HG02642 (cell line): Measurements from ENCODE around the gene TRAPPC2L.

Source experiments
- ATAC-seq: cut with Tn5 transposase; IDR thresholded peaks from one replicate; pipeline ENCODE4 v1.9.1; 2021; ENCODE audit warnings: mild to moderate bottlenecking; ENCODE audit not compliant: unreplicated experiment, poor library complexity

The TRAPPC2L gene

DNA sequence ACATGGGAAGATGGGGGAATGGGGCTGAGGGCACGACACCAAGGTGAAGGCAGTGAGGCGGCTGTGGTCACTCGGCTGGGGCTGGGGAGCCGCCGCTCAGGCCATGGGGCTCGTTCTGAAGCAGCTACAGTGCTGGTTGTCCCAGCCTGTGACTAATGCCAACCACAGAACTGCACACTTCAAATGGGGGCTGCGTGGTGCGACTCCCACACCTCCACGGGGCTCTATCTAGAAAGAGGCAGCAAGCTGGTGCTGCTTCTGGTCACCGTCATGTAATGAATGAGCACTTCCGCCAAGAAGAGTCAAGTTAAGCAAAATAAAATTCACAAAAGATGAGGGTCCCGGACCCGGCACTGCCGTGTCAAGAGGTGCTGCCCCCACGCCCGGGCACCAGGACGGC is 20.1 kb upstream of the TRAPPC2L start:
- ATAC-seq, result no peak

DNA sequence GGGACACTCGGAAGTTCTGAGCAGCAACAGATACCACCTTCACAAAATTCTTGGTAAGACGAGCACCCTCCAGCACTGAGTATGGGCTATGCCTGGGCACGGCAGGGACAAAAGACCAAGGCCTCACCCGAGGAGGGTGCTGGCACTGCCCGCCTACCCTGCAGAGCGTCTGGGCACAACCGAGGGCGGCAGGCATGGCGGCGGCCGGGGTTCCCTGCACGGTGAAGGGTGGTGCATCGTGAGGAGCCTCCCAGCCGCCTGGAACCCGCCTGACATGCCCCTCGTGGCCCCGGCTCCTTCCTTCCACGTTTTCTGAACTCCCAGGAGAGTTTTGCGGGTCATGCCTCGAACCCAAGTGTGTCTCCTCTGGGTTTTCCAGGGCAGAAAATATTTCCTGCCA is 19.1 kb upstream of the TRAPPC2L start:
- ATAC-seq, result no peak

DNA sequence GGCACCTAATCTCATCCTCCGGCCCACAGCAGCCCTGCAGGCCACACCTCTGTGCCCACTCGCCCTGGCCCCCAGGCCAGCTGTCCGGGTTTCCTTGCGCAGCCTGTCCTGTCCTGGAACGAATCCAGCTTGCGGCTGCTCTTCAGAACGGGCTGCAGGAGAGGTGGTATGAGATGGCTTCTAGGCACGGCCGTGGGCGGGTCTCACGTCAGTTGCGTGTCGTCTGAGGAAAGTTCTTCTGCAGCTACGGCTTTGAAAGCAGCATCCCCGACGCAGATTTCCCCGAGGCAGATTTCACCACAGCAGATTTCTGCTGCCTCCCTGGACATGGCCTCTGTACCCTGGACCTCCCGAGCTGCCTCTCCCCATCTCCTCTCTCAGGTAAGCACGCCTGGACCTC is 18.4 kb upstream of the TRAPPC2L start:
- ATAC-seq, result no peak

DNA sequence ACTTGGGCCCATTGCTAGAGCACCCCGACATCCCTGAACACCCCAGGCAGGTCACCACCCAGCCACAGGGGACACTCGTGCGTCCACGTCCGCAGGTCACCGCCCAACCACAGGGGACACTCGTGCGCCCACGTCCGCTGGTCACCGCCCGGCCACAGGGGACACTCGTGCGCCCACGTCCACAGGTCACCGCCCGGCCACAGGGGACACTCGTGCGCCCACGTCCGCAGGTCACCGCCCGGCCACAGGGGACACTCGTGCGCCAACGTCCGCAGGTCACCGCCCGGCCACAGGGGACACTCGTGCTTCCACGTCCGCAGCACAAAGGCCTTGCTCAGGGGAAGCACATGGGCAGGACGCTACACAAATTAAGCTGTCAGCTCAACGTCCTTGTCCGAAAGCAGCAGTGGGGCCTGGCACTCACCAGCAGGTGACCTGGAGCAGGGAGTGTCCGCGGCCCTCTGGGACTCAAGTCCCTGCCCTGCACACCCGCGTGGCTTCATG is 17.8 kb upstream of the TRAPPC2L start:
- no peak for ATAC-seq

DNA sequence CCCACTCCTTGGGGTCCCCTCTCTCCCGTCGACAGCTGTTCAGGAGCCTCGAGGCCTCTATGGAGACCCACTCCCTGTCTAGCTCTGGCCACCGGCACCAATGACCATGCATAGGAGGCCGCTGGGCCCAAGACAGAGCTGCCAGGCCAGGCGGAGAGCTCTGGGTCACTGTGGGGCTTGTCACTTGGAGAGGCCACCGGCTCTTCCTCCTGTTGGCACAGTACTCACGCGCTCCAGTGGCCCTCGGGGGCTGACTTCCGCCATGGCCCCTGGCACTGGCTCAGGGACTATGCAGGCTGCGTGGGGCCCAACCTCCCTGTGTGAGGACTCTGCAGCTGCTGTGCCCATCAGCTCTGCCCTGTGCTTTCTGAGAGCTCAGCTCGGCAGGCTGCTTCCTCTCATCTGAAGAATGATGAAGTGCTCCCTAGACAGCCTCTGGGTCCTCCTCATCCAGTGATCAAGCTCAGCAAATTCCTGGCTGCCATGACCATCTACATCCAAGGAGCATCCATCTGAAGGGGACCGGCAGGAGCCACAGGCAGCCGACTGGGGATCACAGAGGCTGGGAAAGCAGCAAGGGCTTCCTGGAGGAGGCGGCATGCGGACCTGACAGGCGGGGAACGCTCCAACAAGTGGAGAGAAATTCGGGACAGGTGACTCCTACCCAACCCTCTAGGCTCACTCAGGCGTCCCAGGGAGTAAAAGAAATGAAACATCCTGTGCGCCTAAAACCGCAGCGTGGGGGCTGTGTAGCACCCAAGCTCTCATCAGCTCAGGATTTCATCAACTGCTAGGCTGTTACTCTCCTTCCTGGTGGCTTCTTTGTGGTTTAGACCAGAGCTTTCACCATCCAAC is 17.0 kb upstream of the TRAPPC2L start:
- no peak for ATAC-seq

GRCh38 chr16:88840600-88841215 is 16.2 kb upstream of the TRAPPC2L start:
- ATAC-seq, result no peak

- ATAC-seq, result no peak
Measured at GRCh38 chr16:88841521-88842307, 15.2 kb upstream of the TRAPPC2L start.

DNA sequence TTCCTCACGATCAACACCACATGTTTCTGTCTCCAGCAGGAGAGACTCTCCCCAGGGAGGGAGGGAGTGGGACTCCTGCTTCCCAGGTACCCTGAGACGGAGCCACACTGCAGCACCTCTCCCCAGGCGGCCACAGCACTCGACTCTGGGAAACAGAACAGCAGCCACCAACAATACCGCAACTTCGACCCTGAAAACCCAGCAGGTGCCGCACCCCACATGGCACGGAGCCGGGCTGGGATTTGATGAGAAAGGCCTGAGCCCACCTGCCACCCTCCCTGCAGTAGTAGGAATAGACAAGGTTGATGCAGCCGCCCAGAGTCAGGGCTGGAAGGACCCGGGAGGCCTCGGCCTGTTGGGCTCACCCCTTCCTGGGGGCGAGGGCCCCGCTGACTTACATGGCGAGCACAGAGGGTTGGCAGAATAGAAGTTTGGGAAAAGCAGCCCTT is 14.6 kb upstream of the TRAPPC2L start:
- ATAC-seq, result no peak

- no peak for ATAC-seq
Measured at GRCh38 chr16:88842806-88843205, 14.1 kb upstream of the TRAPPC2L start.

- no peak for ATAC-seq
Measured at GRCh38 chr16:88843256-88843655, 13.7 kb upstream of the TRAPPC2L start.

GRCh38 chr16:88844419-88845036 is 12.4 kb upstream of the TRAPPC2L start:
- no peak for ATAC-seq

GRCh38 chr16:88846088-88846487 is 10.8 kb upstream of the TRAPPC2L start:
- ATAC-seq, result no peak

GRCh38 chr16:88847654-88848053 is 9.3 kb upstream of the TRAPPC2L start:
- no peak for ATAC-seq

GRCh38 chr16:88848557-88848956 is 8.4 kb upstream of the TRAPPC2L start:
- ATAC-seq, result no peak

DNA sequence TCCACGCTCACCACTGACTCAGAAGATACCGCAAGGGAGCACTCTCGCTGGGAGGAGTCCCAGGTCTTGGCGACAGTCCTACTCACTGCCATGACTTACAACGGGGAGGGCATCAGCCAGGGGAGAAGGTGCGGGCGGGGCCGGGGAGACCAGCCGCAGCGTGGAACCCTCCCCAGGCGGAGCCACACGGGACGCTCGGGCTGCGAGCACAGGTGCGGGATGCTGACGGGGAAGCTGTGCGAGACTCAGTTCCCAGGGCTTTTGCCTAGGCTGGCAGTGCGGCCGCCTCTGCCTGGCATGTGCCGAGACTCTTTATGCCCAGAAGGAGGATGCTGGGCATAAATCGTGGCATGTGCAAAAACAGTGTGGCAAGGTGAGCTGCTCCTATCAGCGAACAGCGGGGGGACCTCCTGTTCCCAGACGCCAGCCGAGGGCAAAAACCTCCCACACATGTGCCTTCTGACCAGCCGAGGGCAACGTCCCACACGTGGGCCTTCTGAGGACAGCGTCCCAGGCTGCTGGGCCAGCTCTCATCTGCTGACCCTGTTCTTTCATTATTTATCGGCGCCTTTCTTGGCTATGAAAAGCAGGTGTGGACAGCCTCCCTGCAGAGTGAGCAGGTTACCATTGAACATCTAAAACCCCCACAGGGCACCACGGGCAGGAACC is 6.3 kb upstream of the TRAPPC2L start:
- no peak for ATAC-seq

DNA sequence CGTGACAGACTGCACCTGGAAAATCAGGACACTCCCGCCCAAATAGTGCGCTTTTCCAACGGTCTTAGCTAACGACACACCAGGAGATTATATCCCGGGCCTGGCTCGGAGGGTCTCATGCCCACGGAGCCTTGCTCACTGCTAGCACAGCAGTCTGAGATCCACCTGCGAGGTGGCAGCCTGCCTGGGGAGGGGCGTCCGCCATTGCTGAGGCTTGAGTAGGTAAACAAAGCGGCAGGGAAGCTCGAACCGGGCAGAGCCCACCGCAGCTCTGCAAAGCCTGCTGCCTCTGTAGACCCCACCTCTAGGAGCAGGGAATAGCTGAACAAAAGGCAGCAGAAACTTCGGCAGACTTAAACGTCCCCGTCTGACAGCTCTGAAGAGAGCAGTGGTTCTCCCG is 5.3 kb upstream of the TRAPPC2L start:
- ATAC-seq, result no peak

DNA sequence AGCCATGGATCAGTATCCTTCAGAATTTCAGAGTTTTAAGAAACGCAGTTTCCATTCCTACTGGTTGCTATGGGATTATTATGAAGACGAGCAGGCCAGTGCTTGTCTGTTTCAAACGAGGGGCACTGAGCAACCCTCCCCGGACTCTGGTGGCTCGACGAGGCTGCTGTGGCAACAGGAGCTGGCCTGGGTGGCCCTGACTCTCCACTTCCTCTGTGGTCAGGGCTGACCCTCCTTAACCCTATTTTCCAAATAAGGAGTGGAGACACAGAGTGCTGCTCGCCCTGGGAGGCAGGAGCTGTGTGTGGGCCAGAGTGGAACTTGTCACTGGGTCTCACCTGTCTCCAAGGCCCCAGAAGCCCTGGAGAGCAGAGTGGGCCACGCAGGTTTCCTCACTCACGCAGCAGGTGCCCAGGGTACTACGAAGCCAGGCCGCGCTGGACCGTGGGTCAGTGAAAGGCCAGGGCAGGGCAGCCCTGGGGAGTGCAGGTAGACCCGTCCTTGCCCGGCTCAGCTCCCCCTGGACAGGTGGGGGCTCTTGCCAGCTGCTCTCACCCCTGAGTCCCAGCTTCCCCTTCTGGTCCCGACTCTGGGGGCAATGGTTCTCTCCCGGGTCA is 3.5 kb upstream of the TRAPPC2L start:
- no peak for ATAC-seq

- ATAC-seq, result no peak
Measured at GRCh38 chr16:88854306-88855111, 2.4 kb upstream of the TRAPPC2L start.

- ATAC-seq, result no peak
Measured at GRCh38 chr16:88855176-88855575, 1.8 kb upstream of the TRAPPC2L start.
